Measurements from ENCODE around the gene LAMA4.

The LAMA4 gene

GRCh38 chr6:112227992-112228391 is 26.4 kb downstream of the LAMA4 start:
- in situ Hi-C loops (cut with HindIII; ENCODE audit: low sequenced_read_pairs) = no loop called here
- TF ChIP-seq CTCF (IDR thresholded peaks at IDR 0.05; ENCODE audit: low read depth, low read length, missing control alignments) = no peak
- DNase-seq (ENCODE audit: low read depth) = no peak
- H3K4me3 ChIP-seq (ENCODE audit: low read depth, low read length) = no peak overlapping the region

GRCh38 chr6:112227411-112227810 is 27.0 kb downstream of the LAMA4 start:
- no peak overlapping the region for H3K4me3 ChIP-seq (ENCODE audit: low read depth, low read length)
- no peak for DNase-seq (ENCODE audit: low read depth)
- TF ChIP-seq CTCF (IDR thresholded peaks at IDR 0.05; ENCODE audit: low read depth, low read length, missing control alignments) = no peak
- in situ Hi-C loops (cut with HindIII; ENCODE audit: low sequenced_read_pairs) = no loop called here

GRCh38 chr6:112225691-112226090 is 28.7 kb downstream of the LAMA4 start:
- in situ Hi-C loops (cut with HindIII; ENCODE audit: low sequenced_read_pairs) = no loop called here

GRCh38 chr6:112224088-112224487 is 30.3 kb downstream of the LAMA4 start:
- in situ Hi-C loops (cut with HindIII; ENCODE audit: low sequenced_read_pairs) = no loop called here
- no peak for DNase-seq (ENCODE audit: low read depth)

More at GRCh38 chr6:112225691-112226090, 28.7 kb downstream of the LAMA4 start:
- no peak overlapping the region for H3K4me3 ChIP-seq (ENCODE audit: low read depth, low read length)
- DNase-seq (ENCODE audit: low read depth) = no peak
- no peak for TF ChIP-seq CTCF (IDR thresholded peaks at IDR 0.05; ENCODE audit: low read depth, low read length, missing control alignments)

GRCh38 chr6:112223070-112223861 is 31.1 kb downstream of the LAMA4 start:
- DNase-seq (ENCODE audit: low read depth) = peak; percentile 70
- TF ChIP-seq CTCF (IDR thresholded peaks at IDR 0.05; ENCODE audit: low read depth, low read length, missing control alignments) = no peak
- in situ Hi-C loops (cut with HindIII; ENCODE audit: low sequenced_read_pairs) = no loop called here
- no peak overlapping the region for H3K4me3 ChIP-seq (ENCODE audit: low read depth, low read length)

More at GRCh38 chr6:112224088-112224487, 30.3 kb downstream of the LAMA4 start:
- TF ChIP-seq CTCF (IDR thresholded peaks at IDR 0.05; ENCODE audit: low read depth, low read length, missing control alignments) = no peak
- H3K4me3 ChIP-seq (ENCODE audit: low read depth, low read length) = no peak overlapping the region

GRCh38 chr6:112221981-112222852 is 32.1 kb downstream of the LAMA4 start:
- no peak overlapping the region for H3K4me3 ChIP-seq (ENCODE audit: low read depth, low read length)
- in situ Hi-C loops (cut with HindIII; ENCODE audit: low sequenced_read_pairs) = no loop called here
- TF ChIP-seq CTCF (IDR thresholded peaks at IDR 0.05; ENCODE audit: low read depth, low read length, missing control alignments) = no peak
- no peak for DNase-seq (ENCODE audit: low read depth)

Data from astrocyte of the cerebellum (primary cell).